HFF-Myc (cell line): ENCODE results near the gene MNAT1.
"Not testable (repeated sequence)": the region's sequence is repeated elsewhere in the genome, so short reads cannot be mapped to it uniquely, and the experiment has no call there.

ENCODE experiments used
- DNase-seq: peaks from one replicate; pipeline ENCODE4 v3.0.0-alpha.2; 2011; ENCODE audit warnings: low read depth; ENCODE audit errors: extremely low read depth
- H3K4me3 ChIP-seq: replicated peaks from 2 replicates; pipeline ENCODE4 v1.5.1; 2011; ENCODE audit warnings: low read depth, mild to moderate bottlenecking, control low read depth, low read length
- TF ChIP-seq, protein P1 (sequence below): IDR thresholded peaks from 2 replicates; pipeline ENCODE4 v1.5.1; 2012; ENCODE audit warnings: mild to moderate bottlenecking, low read depth, low read length, control low read depth; ENCODE audit errors: missing control alignments

Gene MNAT1

GRCh38 chr14:60848066-60848465 lies 113.5 kb downstream of the MNAT1 start:
- TF ChIP-seq, protein P1, sequence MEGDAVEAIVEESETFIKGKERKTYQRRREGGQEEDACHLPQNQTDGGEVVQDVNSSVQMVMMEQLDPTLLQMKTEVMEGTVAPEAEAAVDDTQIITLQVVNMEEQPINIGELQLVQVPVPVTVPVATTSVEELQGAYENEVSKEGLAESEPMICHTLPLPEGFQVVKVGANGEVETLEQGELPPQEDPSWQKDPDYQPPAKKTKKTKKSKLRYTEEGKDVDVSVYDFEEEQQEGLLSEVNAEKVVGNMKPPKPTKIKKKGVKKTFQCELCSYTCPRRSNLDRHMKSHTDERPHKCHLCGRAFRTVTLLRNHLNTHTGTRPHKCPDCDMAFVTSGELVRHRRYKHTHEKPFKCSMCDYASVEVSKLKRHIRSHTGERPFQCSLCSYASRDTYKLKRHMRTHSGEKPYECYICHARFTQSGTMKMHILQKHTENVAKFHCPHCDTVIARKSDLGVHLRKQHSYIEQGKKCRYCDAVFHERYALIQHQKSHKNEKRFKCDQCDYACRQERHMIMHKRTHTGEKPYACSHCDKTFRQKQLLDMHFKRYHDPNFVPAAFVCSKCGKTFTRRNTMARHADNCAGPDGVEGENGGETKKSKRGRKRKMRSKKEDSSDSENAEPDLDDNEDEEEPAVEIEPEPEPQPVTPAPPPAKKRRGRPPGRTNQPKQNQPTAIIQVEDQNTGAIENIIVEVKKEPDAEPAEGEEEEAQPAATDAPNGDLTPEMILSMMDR, result no peak
- H3K4me3 ChIP-seq, result no peak overlapping the region
- no peak for DNase-seq

- not testable (repeated sequence) for H3K4me3 ChIP-seq, DNase-seq
Observed at GRCh38 chr14:60851692-60852091, 117.1 kb downstream of the MNAT1 start.

- TF ChIP-seq, protein P1, result no peak
- no peak for DNase-seq
- H3K4me3 ChIP-seq, result no peak overlapping the region
Observed at GRCh38 chr14:60856111-60856510, 121.5 kb downstream of the MNAT1 start.

GRCh38 chr14:60859525-60859924 lies 125.0 kb downstream of the MNAT1 start:
- DNase-seq, result no peak
- TF ChIP-seq, protein P1, result no peak
- no peak overlapping the region for H3K4me3 ChIP-seq

GRCh38 chr14:60861545-60862140 lies 127.1 kb downstream of the MNAT1 start:
- TF ChIP-seq, protein P1, result no peak
- DNase-seq, result no peak
- no peak overlapping the region for H3K4me3 ChIP-seq

- TF ChIP-seq, protein P1, result no peak
- H3K4me3 ChIP-seq, result no peak overlapping the region
- DNase-seq, result peak; percentile 32
Observed at GRCh38 chr14:60862283-60862682, 127.7 kb downstream of the MNAT1 start.

- H3K4me3 ChIP-seq, result no peak overlapping the region
- no peak for DNase-seq
- TF ChIP-seq, protein P1, result no peak
Observed at GRCh38 chr14:60863249-60863648, 128.7 kb downstream of the MNAT1 start.
